Measurements from ENCODE around the gene PBX3.

GRCh38 chr9:125782718-125783117 is 35.5 kb downstream of the PBX3 start:
- TF ChIP-seq, protein P1, sequence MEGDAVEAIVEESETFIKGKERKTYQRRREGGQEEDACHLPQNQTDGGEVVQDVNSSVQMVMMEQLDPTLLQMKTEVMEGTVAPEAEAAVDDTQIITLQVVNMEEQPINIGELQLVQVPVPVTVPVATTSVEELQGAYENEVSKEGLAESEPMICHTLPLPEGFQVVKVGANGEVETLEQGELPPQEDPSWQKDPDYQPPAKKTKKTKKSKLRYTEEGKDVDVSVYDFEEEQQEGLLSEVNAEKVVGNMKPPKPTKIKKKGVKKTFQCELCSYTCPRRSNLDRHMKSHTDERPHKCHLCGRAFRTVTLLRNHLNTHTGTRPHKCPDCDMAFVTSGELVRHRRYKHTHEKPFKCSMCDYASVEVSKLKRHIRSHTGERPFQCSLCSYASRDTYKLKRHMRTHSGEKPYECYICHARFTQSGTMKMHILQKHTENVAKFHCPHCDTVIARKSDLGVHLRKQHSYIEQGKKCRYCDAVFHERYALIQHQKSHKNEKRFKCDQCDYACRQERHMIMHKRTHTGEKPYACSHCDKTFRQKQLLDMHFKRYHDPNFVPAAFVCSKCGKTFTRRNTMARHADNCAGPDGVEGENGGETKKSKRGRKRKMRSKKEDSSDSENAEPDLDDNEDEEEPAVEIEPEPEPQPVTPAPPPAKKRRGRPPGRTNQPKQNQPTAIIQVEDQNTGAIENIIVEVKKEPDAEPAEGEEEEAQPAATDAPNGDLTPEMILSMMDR (IDR thresholded peaks at IDR 0.05): no peak
- TF ChIP-seq POLR2A (IDR thresholded peaks at IDR 0.05) (no peak), POLR2AphosphoS5 (IDR thresholded peaks at IDR 0.05) (no peak)

All from suprapubic skin (tissue), 4 donors.